Loucy (cell line): Measurements from ENCODE around the gene ALDH18A1.
A peak's percentile ranks its signal among the peaks of the same experiment; 100 is the strongest.

Source experiments
- H2AFZ ChIP-seq: fragments of 200-600 bp; sonication (generic); 2 replicates; pipeline ENCODE4 v1.6.0; 2016; ENCODE audit warnings: antibody characterized with exemption, mild to moderate bottlenecking, low read length, moderate library complexity
- H3F3A ChIP-seq: fragments of 200-600 bp; 2 replicates; pipeline ENCODE4 v1.6.0; 2016; ENCODE audit warnings: antibody characterized with exemption, low read depth, mild to moderate bottlenecking
- H3K27me3 ChIP-seq: fragments of 200-600 bp; sonication (generic); 2 replicates; pipeline ENCODE4 v1.6.1; 2014; ENCODE audit warnings: low read length, mild to moderate bottlenecking; ENCODE audit not compliant: insufficient read depth, poor library complexity, severe bottlenecking
- H3K36me3 ChIP-seq: fragments of 200-600 bp; sonication (generic); 2 replicates; pipeline ENCODE4 v1.6.1; 2016; ENCODE audit warnings: low read length; ENCODE audit not compliant: insufficient read depth
- H3K4me1 ChIP-seq: fragments of 200-600 bp; sonication (generic); 2 replicates; pipeline ENCODE4 v1.5.1; 2014; ENCODE audit warnings: low read length, mild to moderate bottlenecking; ENCODE audit not compliant: insufficient read depth, poor library complexity, severe bottlenecking
- H3K4me2 ChIP-seq: fragments of 200-600 bp; sonication (generic); 2 replicates; pipeline ENCODE4 v1.6.0; 2014; ENCODE audit warnings: antibody characterized with exemption, low read length, low read depth, mild to moderate bottlenecking; ENCODE audit not compliant: poor library complexity, severe bottlenecking
- H3K4me3 ChIP-seq: fragments of 200-600 bp; sonication (generic); 2 replicates; pipeline ENCODE4 v1.5.1; 2014; ENCODE audit warnings: low read length, mild to moderate bottlenecking, mixed read lengths; ENCODE audit not compliant: poor library complexity, severe bottlenecking
- H3K79me2 ChIP-seq: fragments of 200-600 bp; sonication (generic); 2 replicates; pipeline ENCODE4 v1.6.1; 2014; ENCODE audit warnings: low read length; ENCODE audit not compliant: insufficient read depth
- H3K9ac ChIP-seq: fragments of 200-600 bp; sonication (generic); 2 replicates; pipeline ENCODE4 v1.6.0; 2014; ENCODE audit warnings: mild to moderate bottlenecking, low read depth, low read length, moderate library complexity; ENCODE audit not compliant: poor library complexity, severe bottlenecking
- H3K9me2 ChIP-seq: fragments of 200-600 bp; sonication (generic); replicated peaks from 2 replicates; pipeline ENCODE4 v1.6.1; 2016; ENCODE audit warnings: low read depth, low read length, mixed read lengths
- H3K9me3 ChIP-seq: fragments of 200-600 bp; sonication (generic); 2 replicates; pipeline ENCODE4 v1.6.1; 2014; ENCODE audit warnings: mild to moderate bottlenecking, antibody characterized with exemption, low read length, low read depth; ENCODE audit not compliant: insufficient read depth
- H4K20me1 ChIP-seq: fragments of 200-600 bp; sonication (generic); 2 replicates; pipeline ENCODE4 v1.6.0; 2014; ENCODE audit warnings: antibody characterized with exemption, low read length, mild to moderate bottlenecking; ENCODE audit not compliant: insufficient read depth, poor library complexity, severe bottlenecking
- EZH2phosphoT487 ChIP-seq: fragments of 200-600 bp; IDR thresholded peaks from 2 replicates; pipeline ENCODE4 v1.6.1; 2018; ENCODE audit warnings: antibody characterized with exemption, mild to moderate bottlenecking, moderate library complexity, borderline replicate concordance
- TF ChIP-seq, protein P1 (sequence below): fragments of 200-600 bp; sonication (generic); conservative IDR thresholded peaks from 2 replicates; pipeline ENCODE4 v1.5.1; 2014; ENCODE audit warnings: mild to moderate bottlenecking, antibody characterized with exemption, low read length

The ALDH18A1 gene

DNA sequence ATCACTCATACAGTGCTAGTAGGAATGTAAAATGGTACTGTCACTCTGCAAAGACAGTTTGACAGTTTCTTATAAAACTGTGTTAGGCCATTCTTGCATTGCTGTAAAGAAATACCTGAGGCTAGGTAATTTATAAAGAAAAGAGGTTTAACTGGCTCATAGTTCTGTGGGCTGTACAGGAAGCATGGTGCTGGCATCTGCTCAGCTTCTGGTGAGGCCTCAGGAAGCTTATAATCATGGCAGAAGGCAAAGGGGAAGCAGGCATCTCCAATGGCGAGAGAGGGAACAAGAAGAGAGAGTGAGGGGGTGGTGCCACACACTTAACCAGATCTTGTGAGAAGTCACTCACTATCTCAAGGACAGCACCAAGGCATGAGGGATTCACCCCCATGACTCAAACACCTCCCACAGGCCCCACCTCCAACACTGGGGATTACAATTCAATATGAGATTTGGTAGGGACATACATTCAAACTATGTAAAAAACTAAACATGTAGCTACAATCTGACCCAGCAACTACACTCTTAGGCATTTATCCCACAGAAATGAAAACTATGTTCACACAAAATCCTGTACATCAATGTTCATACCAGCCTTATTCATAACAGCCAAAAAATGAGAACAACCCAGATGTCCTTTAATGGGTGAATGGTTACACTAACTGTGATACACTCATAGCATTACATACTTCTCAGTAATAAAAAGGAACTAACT lies 5.0 kb downstream of the ALDH18A1 start:
- Histone ChIP-seq H3K4me2 (no peak overlapping the region), H3K9me2 (no peaks in the 10 kb centered on the region), H3K9ac (no peak overlapping the region), H3K27me3 (no peaks in the 10 kb centered on the region), H3K9me3 (peaks cover 6% of the 10 kb centered on the region; the same call in 1 of the 2 replicates), H3K79me2 (peaks cover 88% of the 10 kb centered on the region), H2AFZ (no peak overlapping the region), H3K4me1 (peaks cover 29% of the 10 kb centered on the region), H4K20me1 (peaks cover 16% of the 10 kb centered on the region), H3K36me3 (peaks cover 53% of the 10 kb centered on the region; the same call in 1 of the 2 replicates), H3F3A (no peaks in the 10 kb centered on the region), H3K4me3 (no peak overlapping the region)
- TF ChIP-seq, protein P1, sequence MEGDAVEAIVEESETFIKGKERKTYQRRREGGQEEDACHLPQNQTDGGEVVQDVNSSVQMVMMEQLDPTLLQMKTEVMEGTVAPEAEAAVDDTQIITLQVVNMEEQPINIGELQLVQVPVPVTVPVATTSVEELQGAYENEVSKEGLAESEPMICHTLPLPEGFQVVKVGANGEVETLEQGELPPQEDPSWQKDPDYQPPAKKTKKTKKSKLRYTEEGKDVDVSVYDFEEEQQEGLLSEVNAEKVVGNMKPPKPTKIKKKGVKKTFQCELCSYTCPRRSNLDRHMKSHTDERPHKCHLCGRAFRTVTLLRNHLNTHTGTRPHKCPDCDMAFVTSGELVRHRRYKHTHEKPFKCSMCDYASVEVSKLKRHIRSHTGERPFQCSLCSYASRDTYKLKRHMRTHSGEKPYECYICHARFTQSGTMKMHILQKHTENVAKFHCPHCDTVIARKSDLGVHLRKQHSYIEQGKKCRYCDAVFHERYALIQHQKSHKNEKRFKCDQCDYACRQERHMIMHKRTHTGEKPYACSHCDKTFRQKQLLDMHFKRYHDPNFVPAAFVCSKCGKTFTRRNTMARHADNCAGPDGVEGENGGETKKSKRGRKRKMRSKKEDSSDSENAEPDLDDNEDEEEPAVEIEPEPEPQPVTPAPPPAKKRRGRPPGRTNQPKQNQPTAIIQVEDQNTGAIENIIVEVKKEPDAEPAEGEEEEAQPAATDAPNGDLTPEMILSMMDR: no peak
- TF ChIP-seq EZH2phosphoT487: no peak

DNA sequence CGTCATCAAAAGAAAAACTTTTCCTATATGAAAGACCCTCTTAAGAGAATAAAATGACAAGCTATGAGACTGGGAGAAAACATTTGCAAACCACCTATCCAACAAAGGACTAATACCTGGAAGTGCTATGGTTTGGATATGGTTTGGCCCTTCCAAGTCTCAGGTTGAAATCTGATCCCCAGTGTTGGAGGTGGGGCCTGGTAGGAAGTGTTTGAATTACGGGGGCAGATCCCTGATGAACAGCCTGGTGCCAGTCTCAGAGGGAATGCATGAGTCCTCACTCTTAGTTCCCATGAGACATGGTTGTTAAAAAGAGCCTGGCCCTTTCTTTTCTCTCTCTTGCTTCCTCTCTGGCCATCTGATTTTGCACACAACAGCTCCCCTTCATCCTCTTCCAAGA lies 6.3 kb downstream of the ALDH18A1 start:
- TF ChIP-seq, protein P1: no peak
- no peak for TF ChIP-seq EZH2phosphoT487
- Histone ChIP-seq H3F3A (no peaks in the 10 kb centered on the region), H2AFZ (no peak overlapping the region), H3K9ac (no peak overlapping the region), H3K9me3 (peaks cover 6% of the 10 kb centered on the region; the same call in 1 of the 2 replicates), H3K79me2 (peaks cover 80% of the 10 kb centered on the region), H3K9me2 (no peaks in the 10 kb centered on the region), H3K4me3 (peak overlapping the region; percentile 13), H4K20me1 (peaks cover 20% of the 10 kb centered on the region), H3K4me2 (peak overlapping the region; percentile 44), H3K36me3 (peaks cover 65% of the 10 kb centered on the region; the same call in 1 of the 2 replicates), H3K27me3 (no peaks in the 10 kb centered on the region), H3K4me1 (peaks cover 30% of the 10 kb centered on the region)

DNA sequence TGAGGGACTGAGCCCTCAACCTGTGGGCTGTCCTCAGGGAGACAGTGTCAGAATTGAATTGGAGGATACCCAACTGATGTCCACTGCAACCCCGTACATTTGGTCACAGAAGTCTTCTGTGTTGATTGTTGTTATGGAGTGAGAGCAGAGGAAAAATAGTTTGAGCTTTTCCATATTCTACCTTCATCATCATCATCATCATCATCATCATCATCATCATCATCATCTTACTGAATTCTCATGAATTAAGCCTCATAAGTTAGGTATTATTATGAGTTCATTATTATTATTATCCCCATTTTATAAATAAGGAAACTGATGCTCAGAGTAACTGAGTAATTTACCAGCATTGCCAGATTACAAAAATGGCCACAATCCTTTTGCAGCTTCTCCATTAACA lies 8.4 kb downstream of the ALDH18A1 start:
- TF ChIP-seq, protein P1: no peak
- TF ChIP-seq EZH2phosphoT487: no peak
- no peaks in the 10 kb centered on the region for H3F3A ChIP-seq
- H3K9ac ChIP-seq: no peak overlapping the region
- H3K9me3 ChIP-seq: peaks cover 6% of the 10 kb centered on the region; the same call in 1 of the 2 replicates
- peaks cover 15% of the 10 kb centered on the region for H4K20me1 ChIP-seq
- no peaks in the 10 kb centered on the region for H3K9me2 ChIP-seq
- H3K4me3 ChIP-seq: no peak overlapping the region
- H3K4me1 ChIP-seq: peaks cover 13% of the 10 kb centered on the region
- peaks cover 61% of the 10 kb centered on the region for H3K79me2 ChIP-seq
- peaks cover 76% of the 10 kb centered on the region; the same call in 1 of the 2 replicates for H3K36me3 ChIP-seq
- peak overlapping the region; percentile 35 for H3K4me2 ChIP-seq
- H3K27me3 ChIP-seq: no peaks in the 10 kb centered on the region
- H2AFZ ChIP-seq: no peak overlapping the region
